Liver (tissue), 2 donors: ENCODE measurements around the gene OR10H2.

Experiments used
- FOXA1 ChIP-seq: IDR thresholded peaks from 2 replicates; pipeline ENCODE4 v1.6.1; 2016; ENCODE audit warnings: antibody characterized with exemption
- RAD21 ChIP-seq, 2 donors: IDR thresholded peaks; 2 replicates each; pipeline ENCODE4 v1.6.1; 2016; ENCODE audit warnings: antibody characterized with exemption in 2 of 2, mild to moderate bottlenecking in 2 of 2
- RXRA ChIP-seq, 2 donors: IDR thresholded peaks; 2 replicates each; pipeline ENCODE4 v1.6.1; 2017 to 2018; ENCODE audit warnings: antibody characterized with exemption in 2 of 2, mild to moderate bottlenecking in 1 of 2
- donor health status: healthy.

GRCh38 chr19:15733895-15734294 is 6.1 kb downstream of the OR10H2 start:
- TF ChIP-seq FOXA1: no peak
- no peak for TF ChIP-seq RAD21 (IDR thresholded peaks at IDR 0.05)
- TF ChIP-seq RXRA (IDR thresholded peaks at IDR 0.05): no peak
